ENCODE data around the gene ME3. TPM values are rescaled to one million over a fixed set of nuclear protein-coding genes. Genes with fewer than 3 reads are reported as not detected.

The ME3 gene
- total RNA-seq, 4 donors from 2014 or later = 11.0 to 47.8 (median 44.1) TPM

GRCh38 chr11:86668929-86669328 is 3.5 kb downstream of the ME3 start:
- H3K27ac ChIP-seq = peak overlapping the region in 2 of 4 donors; percentile 24 to 98

GRCh38 chr11:86666193-86666592 is 6.2 kb downstream of the ME3 start:
- 50 to 73% methylated on average over 1 of the region's 1 CpG for WGBS, 2 donors (ENCODE audit: low coverage in 1 of 2)
- Histone ChIP-seq H3K4me1 (peaks cover 0 to 57% (median 5%) of the 10 kb centered on the region in 3 donors), H3K27me3 (no peaks in the 10 kb centered on the region), H3K36me3 (peaks cover 0 to 17% of the 10 kb centered on the region in 2 donors), H3K27ac (no peak overlapping the region), H3K4me3 (no peak overlapping the region), H3K9me3 (no peaks in the 10 kb centered on the region)
- no peak for ATAC-seq
- no peak for TF ChIP-seq POLR2A (IDR thresholded peaks at IDR 0.05)
- no peak for TF ChIP-seq CTCF (IDR thresholded peaks at IDR 0.05)
- TF ChIP-seq POLR2AphosphoS5 (IDR thresholded peaks at IDR 0.05) = no peak
- no peak for TF ChIP-seq EP300 (IDR thresholded peaks at IDR 0.05)

More at GRCh38 chr11:86668929-86669328, 3.5 kb downstream of the ME3 start:
- H3K27me3 ChIP-seq = no peaks in the 10 kb centered on the region
- H3K4me1 ChIP-seq = peaks cover 0 to 60% (median 10%) of the 10 kb centered on the region in 3 donors
- H3K4me3 ChIP-seq = no peak overlapping the region
- no peak for ATAC-seq
- TF ChIP-seq POLR2A (IDR thresholded peaks at IDR 0.05) (no peak), POLR2AphosphoS5 (IDR thresholded peaks at IDR 0.05) (no peak), CTCF (IDR thresholded peaks at IDR 0.05) (no peak), EP300 (IDR thresholded peaks at IDR 0.05) (no peak)
- peaks cover 0 to 17% of the 10 kb centered on the region in 2 donors for H3K36me3 ChIP-seq
- H3K9me3 ChIP-seq = no peaks in the 10 kb centered on the region

GRCh38 chr11:86664930-86665329 is 7.5 kb downstream of the ME3 start:
- H3K4me1 ChIP-seq = peaks cover 0 to 49% (median 0%) of the 10 kb centered on the region in 3 donors
- H3K27ac ChIP-seq = no peak overlapping the region
- TF ChIP-seq CTCF (IDR thresholded peaks at IDR 0.05) = no peak
- no peak for TF ChIP-seq EP300 (IDR thresholded peaks at IDR 0.05)
- no peak for TF ChIP-seq POLR2A (IDR thresholded peaks at IDR 0.05)
- no peak for TF ChIP-seq POLR2AphosphoS5 (IDR thresholded peaks at IDR 0.05)
- H3K4me3 ChIP-seq = no peak overlapping the region
- H3K27me3 ChIP-seq = no peaks in the 10 kb centered on the region
- no peaks in the 10 kb centered on the region for H3K9me3 ChIP-seq
- peaks cover 0 to 17% of the 10 kb centered on the region in 2 donors for H3K36me3 ChIP-seq
- 89 to 95% methylated on average over 2 to 3 of the region's 3 CpGs for WGBS, 2 donors (ENCODE audit: low coverage in 1 of 2)
- ATAC-seq = no peak

GRCh38 chr11:86663761-86664160 is 8.7 kb downstream of the ME3 start:
- 18 to 50% methylated on average over 4 of the region's 4 CpGs for WGBS, 2 donors (ENCODE audit: low coverage in 1 of 2)
- H3K4me1 ChIP-seq = peaks cover 0 to 40% (median 0%) of the 10 kb centered on the region in 3 donors
- H3K36me3 ChIP-seq = peaks cover 0 to 17% of the 10 kb centered on the region in 2 donors
- H3K27ac ChIP-seq = peak overlapping the region in 1 of 4 donors; percentile 21
- H3K4me3 ChIP-seq = no peak overlapping the region
- no peaks in the 10 kb centered on the region for H3K27me3 ChIP-seq
- H3K9me3 ChIP-seq = no peaks in the 10 kb centered on the region
- TF ChIP-seq EP300 (IDR thresholded peaks at IDR 0.05) = peak; percentile 34
- no peak for TF ChIP-seq CTCF (IDR thresholded peaks at IDR 0.05)
- no peak for ATAC-seq

- Histone ChIP-seq H3K9me3 (no peaks in the 10 kb centered on the region), H3K4me3 (no peak overlapping the region), H3K27me3 (no peaks in the 10 kb centered on the region), H3K36me3 (peaks cover 0 to 17% of the 10 kb centered on the region in 2 donors), H3K4me1 (peaks cover 0 to 39% (median 0%) of the 10 kb centered on the region in 3 donors), H3K27ac (peak overlapping the region in 1 of 4 donors; percentile 21)
- 74 to 75% methylated on average over 3 of the region's 3 CpGs for WGBS, 2 donors (ENCODE audit: low coverage in 1 of 2)
- TF ChIP-seq POLR2A (IDR thresholded peaks at IDR 0.05) (no peak), EP300 (IDR thresholded peaks at IDR 0.05) (no peak), POLR2AphosphoS5 (IDR thresholded peaks at IDR 0.05) (no peak), CTCF (IDR thresholded peaks at IDR 0.05) (no peak)
- ATAC-seq = no peak
Measured at GRCh38 chr11:86663291-86663690, 9.1 kb downstream of the ME3 start.

All from gastroesophageal sphincter (tissue), 4 donors.